Measurements from ENCODE around the gene EFHC1.
"Not testable (repeated sequence)": the region's sequence is repeated elsewhere in the genome, so short reads cannot be mapped to it uniquely, and the experiment has no call there.

The EFHC1 gene

DNA sequence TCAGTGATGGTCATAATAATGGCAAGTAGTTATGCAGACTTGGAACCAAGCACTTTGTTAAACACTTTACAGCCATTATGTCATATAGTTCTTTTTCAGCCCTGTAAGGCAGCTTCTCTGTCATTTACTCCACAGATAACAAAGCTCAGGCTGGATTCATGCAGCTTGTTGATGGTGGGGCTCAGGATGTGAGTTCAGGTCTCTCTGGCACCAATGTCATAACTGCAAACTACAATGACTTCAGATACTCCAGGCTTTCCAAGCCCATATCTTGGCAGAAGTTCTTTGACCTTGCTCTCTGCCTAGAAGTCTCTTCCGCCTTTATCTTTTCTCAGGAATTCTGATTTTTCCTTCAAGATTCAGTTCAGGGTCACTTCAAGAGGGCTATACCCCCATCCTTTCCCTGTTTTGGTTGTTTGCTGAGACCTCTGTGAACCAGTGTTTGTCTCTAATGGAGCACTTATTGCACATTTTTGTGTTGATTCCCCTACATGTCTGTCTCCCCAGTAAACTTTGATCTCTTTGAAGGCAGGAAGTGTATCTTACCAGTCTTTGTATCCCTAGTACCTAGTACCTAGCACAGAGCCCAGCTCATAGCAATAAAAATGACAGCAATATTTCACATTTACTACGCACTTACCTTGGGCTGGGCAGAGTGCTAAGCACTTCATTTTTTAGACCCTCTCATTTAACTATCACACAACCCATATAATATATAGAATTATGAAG, 19.7 kb upstream of the EFHC1 start:
- FAIRE-seq: no peak

DNA sequence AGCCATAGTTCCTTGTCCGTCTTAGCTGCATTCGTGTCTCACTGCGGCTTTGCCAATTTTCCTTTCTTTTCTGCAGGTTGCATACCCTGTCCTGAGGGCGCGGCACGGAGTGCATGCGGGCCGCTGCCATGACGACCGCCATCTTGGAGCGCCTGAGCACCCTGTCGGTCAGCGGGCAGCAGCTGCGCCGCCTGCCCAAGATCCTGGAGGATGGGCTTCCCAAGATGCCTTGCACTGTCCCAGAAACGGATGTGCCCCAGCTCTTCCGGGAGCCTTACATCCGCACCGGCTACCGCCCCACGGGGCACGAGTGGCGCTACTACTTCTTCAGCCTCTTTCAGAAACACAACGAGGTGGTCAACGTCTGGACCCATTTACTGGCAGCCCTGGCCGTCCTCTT, 17.1 kb upstream of the EFHC1 start:
- FAIRE-seq: no peak

DNA sequence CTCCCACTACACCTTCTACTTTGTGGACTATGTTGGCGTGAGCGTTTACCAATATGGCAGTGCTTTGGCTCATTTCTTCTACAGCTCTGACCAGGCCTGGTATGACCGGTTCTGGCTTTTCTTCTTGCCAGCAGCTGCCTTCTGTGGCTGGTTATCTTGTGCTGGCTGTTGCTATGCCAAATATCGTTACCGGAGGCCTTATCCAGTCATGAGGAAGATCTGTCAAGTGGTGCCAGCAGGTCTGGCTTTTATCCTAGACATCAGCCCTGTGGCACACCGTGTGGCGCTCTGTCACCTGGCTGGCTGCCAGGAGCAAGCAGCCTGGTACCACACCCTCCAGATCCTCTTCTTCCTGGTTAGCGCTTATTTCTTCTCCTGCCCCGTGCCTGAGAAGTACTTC, 16.5 kb upstream of the EFHC1 start:
- FAIRE-seq: no peak

DNA sequence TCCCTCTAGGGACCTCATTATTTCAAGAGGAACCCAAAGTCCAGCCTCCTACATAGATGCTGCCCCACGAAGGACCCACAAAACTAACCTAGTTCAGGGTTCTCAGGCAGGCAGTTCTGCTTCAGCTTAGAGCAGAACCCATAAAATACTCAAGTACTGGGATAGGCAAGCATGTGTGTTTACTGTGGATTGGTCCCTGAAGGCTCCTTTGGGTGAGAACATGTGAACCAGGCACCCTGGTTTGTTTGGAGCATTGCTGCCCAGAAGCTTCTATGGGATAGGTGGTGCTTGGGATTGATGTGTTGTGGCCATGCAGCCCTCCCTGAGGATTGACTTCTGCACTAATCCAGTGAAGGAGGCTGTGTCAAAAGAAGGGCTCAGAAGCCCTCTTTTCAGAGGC, 14.9 kb upstream of the EFHC1 start:
- no peak for FAIRE-seq

DNA sequence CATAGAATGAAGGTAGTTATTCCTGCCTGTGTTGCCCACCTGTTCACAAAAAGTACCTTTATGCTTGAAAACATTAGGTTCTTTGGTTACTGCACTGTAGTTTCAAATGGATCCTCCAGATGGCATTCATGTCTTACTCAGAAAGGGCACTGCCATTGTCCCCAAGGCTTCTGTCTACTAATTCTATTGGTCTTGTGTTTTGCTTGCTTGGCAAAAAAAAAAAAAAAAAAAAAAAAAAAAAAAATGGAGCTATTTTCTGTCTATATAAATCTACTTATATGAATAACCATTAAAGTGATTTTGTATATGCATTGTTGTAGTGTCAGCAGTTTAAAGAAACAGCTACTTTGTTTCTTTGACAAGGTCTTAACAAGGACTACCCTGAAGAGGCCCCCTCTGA, 12.7 kb upstream of the EFHC1 start:
- FAIRE-seq: peak; percentile 38

DNA sequence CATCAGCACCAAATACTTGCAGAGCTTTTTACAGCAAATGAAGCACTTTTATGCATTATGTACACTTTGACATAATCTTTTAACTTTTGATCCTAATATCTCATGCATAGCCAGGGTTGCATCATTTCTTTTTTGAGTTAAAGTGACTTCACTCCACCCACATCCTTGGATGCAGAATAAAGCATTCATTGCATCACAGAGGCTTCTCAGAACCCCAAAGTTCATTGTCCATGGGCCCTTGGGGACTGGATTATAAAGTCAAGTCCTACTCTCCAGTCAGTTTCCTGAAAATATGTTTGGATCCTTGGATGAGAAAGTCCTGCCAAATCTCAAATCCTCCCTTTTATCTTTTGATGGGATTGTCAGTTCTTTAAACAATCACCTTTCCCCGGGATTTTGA, 10.6 kb upstream of the EFHC1 start:
- no peak for FAIRE-seq

DNA sequence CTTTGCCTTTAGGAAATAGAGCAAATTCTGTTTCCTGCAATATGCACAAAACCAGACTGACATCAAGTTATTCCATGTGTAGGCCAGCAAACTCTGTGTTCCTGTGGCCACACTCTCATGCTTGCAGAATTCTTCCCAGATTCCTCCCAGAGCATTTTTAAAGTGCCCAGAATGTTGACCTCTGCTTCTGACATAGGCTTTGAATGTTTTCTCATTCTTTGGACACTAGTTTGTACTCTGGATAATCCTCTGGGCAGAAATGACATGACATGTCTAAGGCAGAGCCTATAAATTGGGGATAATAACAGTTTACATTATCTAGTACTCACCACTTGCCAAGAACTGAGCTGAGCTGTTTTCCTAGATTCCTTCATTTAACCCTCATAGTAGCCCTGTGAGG, 9.2 kb upstream of the EFHC1 start:
- FAIRE-seq: no peak

DNA sequence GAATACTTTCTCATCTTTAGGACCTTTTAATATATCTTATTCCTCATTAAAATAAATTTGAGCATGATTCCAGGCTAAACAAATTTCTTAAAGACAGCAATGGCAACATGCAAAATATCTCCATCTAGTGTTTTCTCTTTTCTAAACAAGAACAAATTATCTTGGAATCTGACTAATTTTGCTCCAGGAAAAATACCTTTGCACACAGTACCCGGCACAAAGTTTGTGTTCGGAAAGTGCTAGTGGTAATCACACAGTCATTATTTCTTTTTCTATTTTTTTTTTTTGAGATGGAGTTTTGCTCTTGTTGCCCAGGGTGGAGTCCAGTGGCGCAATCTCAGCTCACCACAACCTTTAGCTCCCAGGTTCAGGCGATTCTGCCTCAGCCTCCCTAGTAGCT, 8.2 kb upstream of the EFHC1 start:
- FAIRE-seq: no peak

DNA sequence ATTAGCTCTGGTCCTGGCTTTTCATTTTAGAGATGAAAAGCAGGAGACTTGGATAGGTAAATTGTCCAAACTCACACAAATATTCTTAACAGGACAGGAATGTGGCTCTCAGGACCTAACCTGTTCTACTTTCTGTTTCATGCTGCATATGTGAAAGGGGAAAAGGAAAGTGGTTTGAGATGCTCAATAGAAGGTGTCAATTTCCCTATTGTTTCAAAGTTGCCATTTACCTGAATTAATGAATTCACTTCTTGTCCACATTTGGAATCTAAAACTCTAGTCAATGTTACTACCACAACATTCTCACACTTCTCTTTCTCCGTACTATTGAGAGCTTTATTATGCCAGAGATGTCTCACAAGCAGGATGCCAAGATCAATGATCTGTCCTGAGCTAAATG, 4.8 kb upstream of the EFHC1 start:
- FAIRE-seq: no peak

DNA sequence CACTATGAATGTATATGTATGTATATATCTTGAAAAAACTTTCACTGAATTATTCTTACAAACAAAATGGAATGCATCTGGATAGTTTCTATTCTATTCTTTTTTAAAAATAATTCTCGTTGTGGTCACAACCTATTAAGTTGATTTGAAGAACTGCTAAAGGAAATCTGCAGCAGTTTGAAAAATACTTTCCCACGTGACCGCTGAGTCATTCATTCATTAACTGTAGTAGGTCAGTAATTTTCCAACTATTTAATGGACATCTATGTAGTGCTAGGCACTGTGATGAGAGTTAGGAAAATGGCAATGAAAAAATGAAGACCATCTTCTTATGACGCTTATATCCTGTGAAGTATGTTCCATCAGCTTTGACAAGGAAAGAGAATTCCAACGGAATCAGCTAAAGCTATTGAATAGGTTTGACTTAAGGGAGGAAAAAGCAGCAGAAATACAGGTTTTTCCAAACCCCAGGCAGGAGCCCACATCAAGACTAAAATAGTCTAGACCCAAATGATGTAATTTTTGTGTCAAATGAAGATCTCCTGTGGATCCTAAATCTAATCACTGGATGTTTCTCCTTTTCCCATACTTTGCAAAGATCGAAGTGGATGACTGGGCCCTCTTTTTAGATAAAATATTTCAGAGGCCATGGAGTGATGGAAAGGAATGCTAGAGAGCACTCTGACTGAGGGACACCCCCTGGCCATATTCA, 4.1 kb upstream of the EFHC1 start:
- FAIRE-seq: no peak

DNA sequence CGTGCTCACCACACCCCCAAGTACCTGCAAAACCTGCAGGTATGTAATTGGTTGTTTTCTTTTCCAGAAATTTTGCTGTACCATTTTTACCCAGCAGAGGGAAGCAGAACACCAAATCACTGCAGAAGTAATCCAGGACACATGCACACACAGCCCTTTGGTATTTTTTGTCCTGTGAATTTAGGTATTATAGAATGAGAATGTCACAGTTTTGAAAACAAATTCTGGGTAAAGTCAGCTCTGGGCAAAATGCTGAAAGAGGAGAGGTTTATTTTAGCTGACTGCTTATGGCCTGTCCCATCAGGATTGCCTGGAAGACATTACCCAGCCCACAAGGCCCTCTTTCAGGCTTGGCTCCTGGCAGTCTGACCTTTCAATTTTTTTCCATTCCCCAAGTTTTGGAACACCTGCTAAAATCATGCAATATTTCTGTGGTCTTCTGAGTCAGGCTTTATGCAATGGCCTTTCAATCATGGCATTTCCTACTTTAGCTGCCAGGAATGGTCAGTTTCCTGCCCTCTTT, 3.5 kb upstream of the EFHC1 start:
- no peak for FAIRE-seq

DNA sequence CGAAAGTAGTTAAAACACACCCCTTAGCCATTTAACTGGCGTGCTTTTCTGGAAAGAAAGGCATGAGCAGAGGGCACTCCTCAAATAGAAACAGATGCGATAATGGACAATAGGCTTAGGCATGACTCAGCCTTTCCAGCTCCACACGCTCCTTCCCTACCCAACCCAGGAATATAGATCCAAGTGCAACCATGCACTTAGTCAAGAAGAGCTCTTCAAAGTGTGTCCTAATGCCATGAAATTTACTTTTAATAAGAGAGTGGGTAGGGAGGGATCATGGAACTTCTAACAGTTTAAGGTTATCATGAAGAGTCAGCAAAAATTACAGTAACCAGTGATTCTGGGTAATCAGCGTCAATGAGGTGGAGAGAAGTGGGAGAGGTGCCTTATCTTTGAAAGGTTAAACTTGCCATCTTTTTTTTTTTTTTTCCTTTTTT, 2.4 kb upstream of the EFHC1 start:
- FAIRE-seq: no peak

DNA sequence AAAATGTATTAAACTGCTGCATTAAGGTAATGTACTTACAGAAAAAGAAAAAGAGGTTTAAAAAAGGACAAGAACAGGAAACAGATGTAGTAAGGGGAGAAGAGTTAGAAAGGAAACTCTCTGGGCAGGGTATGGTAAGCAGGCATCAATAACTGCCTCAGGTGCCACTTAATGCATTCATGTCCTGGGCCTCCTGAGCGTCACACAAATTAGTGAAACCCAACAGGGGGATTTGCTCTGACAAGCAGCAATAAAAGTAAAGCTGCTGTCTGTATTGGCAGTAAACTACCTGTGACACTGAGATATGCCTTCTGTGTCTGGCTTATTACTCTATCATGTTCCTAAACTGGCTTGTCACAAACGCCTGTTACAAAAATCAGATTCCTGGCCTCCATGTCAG, 1.5 kb upstream of the EFHC1 start:
- no peak for FAIRE-seq

DNA sequence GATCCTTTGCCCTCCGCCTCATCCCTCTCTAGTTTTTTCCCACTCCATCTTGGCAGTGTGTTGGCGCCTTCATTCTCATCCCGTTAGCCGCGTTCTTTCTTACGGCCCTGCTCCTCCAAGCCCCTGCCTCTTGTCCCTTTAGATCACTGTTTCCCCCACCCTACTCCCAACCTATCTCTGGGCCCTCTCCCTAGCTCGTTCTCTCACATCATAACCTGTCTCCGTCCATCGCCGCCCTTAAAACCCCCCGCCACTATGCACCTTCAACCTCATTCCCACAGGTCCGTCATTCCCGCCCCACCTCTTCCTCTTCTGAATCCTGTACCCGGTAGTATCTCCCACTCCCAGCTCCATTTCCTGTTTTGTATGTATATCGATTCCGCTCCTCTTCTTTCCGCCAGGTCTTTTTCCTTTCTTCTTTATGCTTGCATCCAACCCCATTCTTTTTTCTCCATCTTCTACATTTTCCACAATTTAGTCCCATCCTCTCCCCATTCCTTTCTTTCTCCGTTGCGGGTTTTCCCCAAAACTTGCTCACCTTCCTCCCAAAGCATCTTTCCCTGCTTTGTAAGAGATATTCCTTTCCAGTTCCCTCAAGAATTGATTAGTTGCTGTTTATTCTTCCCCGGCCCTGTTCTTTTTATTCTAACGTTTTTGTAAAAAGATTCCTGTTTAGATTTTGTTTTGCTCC, 671 bp downstream of the EFHC1 start:
- FAIRE-seq: no peak

DNA sequence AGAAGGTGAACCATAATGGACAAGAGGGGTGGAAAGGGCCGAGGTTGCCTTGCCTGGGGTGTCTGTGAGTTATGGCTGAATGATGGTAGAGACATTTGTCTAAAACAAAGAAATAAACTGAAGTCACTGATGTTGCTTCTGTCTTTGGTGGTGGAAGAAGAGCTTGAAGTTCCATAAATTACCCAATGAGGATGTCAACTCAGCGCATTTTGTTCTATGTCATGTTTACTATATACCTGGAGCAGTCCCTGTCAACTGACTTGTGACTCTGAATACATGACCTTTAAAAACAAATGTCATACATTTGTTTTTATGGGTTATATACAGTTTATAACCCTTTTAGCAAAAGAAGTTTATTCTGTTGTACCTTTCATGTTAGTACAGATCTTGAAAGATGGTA, 2.0 kb downstream of the EFHC1 start:
- FAIRE-seq: no peak

DNA sequence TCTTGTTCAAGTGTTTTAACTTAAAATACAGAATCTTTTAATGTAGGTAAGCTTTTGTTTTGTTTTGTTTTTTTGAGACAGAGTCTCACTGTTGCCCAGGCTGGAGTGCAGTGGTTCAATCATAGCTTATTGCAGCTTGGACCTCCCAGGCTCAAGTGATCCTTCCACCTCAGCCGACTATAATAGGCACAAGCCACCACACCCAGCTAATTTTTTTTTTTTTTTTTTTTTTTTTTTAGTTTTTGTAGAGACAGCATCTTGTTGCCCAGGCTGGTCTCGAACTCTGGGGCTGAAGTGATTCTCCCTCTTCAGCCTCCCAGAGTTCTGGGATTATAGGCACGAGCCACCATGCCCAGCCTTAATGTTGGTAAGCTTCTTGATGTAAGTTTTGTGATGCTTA, 3.3 kb downstream of the EFHC1 start:
- no peak for FAIRE-seq

DNA sequence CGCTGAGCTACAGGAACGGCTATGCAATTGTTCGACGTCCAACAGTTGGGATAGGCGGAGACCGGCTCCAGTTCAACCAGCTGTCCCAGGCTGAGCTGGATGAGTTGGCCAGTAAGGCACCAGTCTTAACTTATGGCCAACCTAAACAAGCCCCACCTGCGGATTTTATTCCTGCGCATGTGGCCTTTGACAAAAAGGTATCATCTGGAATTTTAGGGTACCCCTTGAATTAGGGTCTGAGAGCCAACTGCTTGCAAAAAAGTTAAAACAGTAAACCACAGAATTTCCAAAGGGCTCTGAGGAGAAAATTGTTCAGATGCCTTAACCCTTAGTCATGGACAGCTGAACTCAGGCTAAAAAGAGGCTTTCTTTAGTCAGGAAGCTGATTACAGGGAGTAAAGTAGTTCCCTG, 3.8 kb downstream of the EFHC1 start:
- no peak for FAIRE-seq

DNA sequence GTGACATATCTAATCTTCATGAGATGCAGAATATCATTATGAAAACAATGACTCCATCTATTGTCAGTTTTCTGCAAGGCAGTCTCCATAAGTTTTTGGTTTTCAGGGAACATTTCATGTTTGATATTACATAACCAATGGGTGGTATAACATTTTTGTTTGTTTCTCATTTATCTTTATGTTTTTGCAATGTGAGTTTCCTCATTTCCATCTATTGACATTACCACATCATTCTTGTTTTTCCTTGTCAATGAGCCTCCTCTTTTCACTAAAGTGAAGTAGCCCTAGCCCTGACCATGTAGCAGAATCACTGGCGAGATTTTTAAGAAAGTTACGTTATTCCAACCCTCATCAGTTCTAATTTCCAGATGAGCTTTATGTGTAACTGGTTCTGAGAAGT, 4.4 kb downstream of the EFHC1 start:
- no peak for FAIRE-seq

DNA sequence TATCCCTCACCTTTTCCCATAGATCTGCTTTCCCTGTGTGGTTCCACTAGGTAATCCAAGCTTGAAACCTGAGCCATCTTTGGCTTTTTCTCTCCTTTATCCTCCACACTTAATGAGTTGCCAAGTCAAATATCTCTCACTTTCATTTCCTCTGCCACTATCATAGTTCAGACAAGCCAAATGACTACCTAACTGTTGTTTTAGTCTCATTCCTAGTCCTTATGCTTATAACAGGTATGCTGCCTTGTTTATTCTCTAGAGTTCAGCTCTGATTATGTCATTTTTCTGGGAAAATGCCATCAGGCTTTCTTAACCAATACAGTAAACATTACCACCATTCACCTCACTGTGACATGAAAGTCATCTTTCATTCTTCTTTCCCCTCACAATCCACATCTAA, 6.5 kb downstream of the EFHC1 start:
- FAIRE-seq: no peak

DNA sequence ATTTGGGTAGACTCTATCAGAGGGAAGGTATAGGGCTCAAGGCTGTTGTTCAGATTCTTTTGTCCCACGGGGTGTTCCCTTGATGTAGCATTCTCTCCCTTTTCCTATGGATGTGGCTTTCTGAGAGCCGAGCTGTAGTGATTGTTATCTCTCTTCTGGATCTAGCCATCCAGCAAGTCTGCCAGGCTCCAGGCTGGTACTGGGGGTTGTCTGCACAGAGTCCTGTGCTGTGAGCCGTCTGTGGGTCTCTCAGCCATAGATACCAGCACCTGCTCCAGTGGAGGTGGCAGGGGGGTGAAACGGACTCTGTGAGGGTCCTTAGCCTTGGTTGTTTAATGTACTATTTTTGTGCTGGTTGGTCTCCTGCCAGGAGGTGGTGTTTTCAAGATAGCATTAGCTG, 13.2 kb downstream of the EFHC1 start:
- FAIRE-seq: not testable (repeated sequence)

DNA sequence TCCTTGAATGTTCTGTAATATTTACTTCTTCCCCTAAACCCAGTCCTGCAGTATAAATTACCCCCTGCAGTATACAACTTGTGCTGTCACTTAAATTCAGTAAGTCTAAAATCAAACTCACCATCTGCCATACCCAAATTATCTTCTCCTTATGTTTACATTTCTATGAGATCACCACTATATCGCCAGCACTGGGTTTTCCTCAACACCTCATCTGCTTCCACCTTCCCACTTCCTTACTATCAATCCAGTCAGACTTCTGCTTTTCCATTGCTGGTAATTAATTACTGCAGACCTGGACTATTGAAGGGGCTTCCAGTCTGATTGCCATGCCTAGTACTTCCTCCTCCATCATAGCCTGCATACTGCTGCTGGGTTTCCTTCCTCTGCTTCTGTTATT, 15.2 kb downstream of the EFHC1 start:
- FAIRE-seq: no peak

DNA sequence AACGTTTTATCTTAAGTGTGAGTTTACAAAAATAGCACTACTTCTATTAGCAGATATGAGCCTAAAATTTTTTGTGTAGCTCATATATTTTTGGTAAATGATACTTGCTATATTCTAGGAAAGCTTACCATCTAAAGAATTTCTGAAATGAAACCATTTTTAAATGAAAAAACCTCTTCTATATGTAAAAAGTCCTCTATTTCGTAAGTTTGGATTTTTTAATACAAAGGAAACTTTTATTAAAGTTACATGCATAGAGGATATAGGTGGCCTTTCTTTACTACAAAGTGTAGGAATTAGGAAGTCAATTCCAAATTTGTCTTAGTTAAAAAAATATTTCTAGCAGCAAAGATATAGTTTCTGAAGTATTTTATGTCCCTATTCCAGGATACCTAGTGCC, 18.8 kb downstream of the EFHC1 start:
- no peak for FAIRE-seq

DNA sequence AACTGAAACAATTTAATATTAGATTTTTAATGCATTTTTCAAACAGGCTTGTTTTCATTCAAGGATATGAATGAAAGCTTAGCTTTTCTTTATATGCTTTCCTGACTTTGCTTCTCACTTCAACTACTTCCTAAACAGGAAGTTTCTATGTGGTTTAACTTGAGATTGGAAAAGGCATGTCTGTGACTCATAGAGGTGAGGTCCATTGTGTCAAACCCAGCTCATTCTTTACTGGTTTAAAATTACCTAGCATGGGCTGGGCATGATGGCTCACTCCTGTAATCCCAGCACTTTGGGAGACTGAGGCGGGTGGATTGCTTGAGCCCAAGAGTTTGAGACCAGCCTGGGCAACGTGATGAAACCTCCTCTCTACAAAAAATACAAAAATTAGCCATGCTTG, 34.4 kb downstream of the EFHC1 start:
- FAIRE-seq: no peak

DNA sequence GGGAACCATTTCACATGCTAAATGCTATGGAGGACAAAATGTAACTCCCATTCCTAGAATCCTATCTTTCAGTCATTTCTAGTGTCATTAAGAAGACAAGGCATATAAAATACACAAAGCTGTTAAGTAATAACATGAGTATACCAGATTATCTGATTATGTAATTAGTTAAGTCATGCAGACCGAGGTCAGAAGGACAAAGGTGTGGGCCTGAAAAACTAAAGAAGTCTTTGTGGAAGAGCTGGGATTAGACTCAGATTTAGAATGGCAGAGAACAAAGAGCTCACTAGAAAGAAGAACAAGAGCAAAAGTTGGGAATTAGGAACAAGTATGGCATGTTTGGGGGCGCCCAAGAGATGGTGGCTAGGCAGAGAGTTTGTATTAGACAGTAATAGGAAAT, 37.0 kb downstream of the EFHC1 start:
- FAIRE-seq: no peak
